ENCODE results near the gene MSL1.

Gene MSL1

DNA sequence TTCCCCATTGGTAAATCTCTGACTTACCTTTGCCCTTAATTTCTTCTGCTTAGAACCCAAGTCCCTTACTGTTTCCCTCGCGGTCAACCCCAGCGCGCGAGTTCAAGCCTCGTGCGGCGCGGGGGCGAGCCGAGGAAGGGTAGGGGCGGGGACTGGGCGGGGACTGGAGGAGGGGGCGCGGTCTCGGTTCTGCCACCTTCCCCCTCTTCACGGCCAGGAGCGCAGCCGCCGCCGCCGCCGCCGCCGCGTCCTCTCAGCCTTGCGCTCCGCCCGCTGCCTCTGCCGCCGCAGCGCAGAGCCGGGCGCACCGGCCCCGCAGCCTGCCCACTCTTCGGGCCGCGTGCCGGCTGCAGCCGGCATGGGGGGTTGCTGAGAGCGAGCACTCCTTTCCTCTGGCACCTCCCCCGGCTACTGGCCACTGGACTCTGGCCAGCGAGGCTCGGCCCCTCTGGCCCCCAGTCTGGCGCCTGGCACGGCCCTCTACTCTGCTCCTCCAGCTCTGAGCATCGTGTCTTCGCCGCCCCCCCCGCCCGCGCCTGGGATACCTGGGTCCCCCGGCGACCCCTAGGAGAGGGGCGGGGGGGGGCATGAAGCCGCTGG lies 55.6 kb downstream of the MSL1 start, which contains the start of gene RAPGEFL1:
TSS of gene RAPGEFL1 (plus strand) at position 196 of the 600 bp plus-strand sequence. CDS start at position 588, 392 bp downstream.
- DNase-seq = peak; percentile 53

DNA sequence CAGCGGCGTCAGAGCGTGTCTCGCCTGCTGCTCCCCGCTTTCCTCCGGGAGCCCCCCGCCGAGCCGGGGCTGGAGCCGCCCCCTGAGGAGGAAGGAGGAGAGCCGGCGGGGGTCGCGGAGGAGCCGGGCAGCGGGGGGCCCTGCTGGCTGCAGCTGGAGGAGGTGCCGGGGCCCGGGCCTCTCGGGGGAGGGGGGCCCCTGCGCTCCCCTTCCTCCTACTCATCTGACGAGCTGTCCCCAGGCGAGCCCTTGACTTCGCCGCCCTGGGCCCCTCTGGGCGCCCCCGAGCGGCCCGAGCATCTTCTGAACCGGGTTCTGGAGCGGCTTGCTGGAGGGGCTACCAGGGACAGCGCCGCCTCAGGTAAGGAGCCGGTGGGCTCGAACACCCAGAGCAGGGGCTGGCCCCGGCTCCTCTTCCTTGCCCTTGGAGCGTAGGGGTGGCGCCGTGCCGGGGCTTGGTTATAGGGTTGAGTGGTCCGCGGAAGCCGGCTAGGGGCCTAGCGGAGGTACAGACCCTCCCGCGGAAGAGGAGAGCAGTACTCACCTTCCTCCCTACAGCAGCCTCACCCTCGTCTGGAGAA lies 56.3 kb downstream of the MSL1 start:
- no peak for DNase-seq

- no peak for DNase-seq
Observed at GRCh38 chr17:40178660-40179059, 56.9 kb downstream of the MSL1 start.

- no peak for DNase-seq
Observed at GRCh38 chr17:40179923-40180659, 58.3 kb downstream of the MSL1 start.

DNA sequence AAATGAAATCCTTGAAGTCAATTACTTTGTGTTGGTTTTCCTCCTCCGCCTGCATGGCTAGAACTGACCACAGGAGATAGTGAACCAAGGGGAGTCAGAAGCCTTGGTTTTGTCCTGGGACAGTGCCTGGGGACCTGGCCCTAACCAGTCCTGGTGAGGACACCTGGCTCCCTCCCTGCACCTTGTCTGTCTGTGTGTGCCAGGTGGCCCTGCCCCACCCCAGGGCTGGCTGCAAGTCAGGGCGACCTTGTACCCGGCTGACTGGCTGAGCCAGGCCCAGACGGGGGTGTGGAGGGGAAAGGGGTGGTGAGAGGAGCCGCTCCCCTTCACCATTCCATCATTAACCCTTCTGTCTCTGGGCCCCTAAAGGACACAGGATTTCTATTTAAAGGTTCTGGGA lies 58.9 kb downstream of the MSL1 start:
- DNase-seq = no peak

GRCh38 chr17:40181205-40181604 lies 59.4 kb downstream of the MSL1 start:
- no peak for DNase-seq

- DNase-seq = no peak
Observed at GRCh38 chr17:40182606-40183005, 60.8 kb downstream of the MSL1 start.

Measured in NCI-H526 treated with DMSO at 0.1 percent for 48 hours (cell line).